ENCODE data around the gene TTLL6.

Gene TTLL6

GRCh38 chr17:48729335-48730239, 87.4 kb downstream of the TTLL6 start (continued):
- TF ChIP-seq ZNF335 (tag by site-specific recombination; conservative IDR thresholded peaks at IDR 0.05) (peak; percentile 93), REST (tag by site-specific recombination; IDR thresholded peaks at IDR 0.05) (no peak), OVOL3 (tag by site-specific recombination; IDR thresholded peaks at IDR 0.05) (no peak), ZNF791 (tag by site-specific recombination; IDR thresholded peaks at IDR 0.05) (no peak), ZNF621 (tag by site-specific recombination; IDR thresholded peaks at IDR 0.05) (no peak), ZNF707 (tag by site-specific recombination; IDR thresholded peaks at IDR 0.05) (no peak), ZNF76 (tag by site-specific recombination; IDR thresholded peaks at IDR 0.05; ENCODE audit: borderline replicate concordance, low read depth) (peak; percentile 73; the same call in 1 of the 2 replicates), WT1 (tag by site-specific recombination; IDR thresholded peaks at IDR 0.05) (no peak), SCRT2 (tag by site-specific recombination; IDR thresholded peaks at IDR 0.05) (no peak), ZNF555 (tag by site-specific recombination; conservative IDR thresholded peaks at IDR 0.05) (no peak), ZNF777 (tag by site-specific recombination; IDR thresholded peaks at IDR 0.05; ENCODE audit: borderline replicate concordance) (peak; percentile 59; the same call in 1 of the 2 replicates), ZSCAN23 (tag by site-specific recombination; IDR thresholded peaks at IDR 0.05) (no peak), ZFP41 (tag by site-specific recombination; IDR thresholded peaks at IDR 0.05; ENCODE audit: borderline replicate concordance) (no peak), ZEB2 (tag by site-specific recombination; IDR thresholded peaks at IDR 0.05) (no peak), ZBTB6 (tag by site-specific recombination; IDR thresholded peaks at IDR 0.05) (peak; percentile 52; the same call in 1 of the 2 replicates), ZNF558 (tag by site-specific recombination; IDR thresholded peaks at IDR 0.05) (no peak), PRDM10 (tag by site-specific recombination; IDR thresholded peaks at IDR 0.05) (peak; percentile 93), KLF16 (tag by site-specific recombination; IDR thresholded peaks at IDR 0.05) (no peak), ZNF423 (tag by site-specific recombination; IDR thresholded peaks at IDR 0.05) (peak; percentile 52; the same call in 1 of the 2 replicates), ZNF274 (IDR thresholded peaks at IDR 0.05; ENCODE audit: low read length) (no peak), ZNF274 (tag by site-specific recombination; IDR thresholded peaks at IDR 0.05; ENCODE audit: borderline replicate concordance) (no peak), ZNF747 (tag by site-specific recombination; IDR thresholded peaks at IDR 0.05) (no peak)

Measured in HEK293 (cell line).